Panc1 (cell line): ENCODE results near the gene CLASRP. TPM values are rescaled to one million over a fixed set of nuclear protein-coding genes. Genes with fewer than 3 reads are reported as not detected.

ENCODE experiments used
- ATAC-seq: fragments of 200-7000 bp; cut with Tn5 transposase; 2 replicates; pipeline ENCODE4 v1.9.1; 2020; ENCODE audit warnings: mild to moderate bottlenecking, moderate library complexity
- BruUV-seq: library from RNA; stranded (reverse); fragments of 400-500 nt; replicated peaks from 2 replicates; lab custom pipeline; 2021; lab: Mats Ljungman, UMichigan
- CTCF ChIA-PET: fragments of 300-600 bp; sonication (Branson Sonifier 250); formaldehyde crosslinking; loops from one replicate; lab custom pipeline; 2022; ENCODE audit warnings: antibody characterized with exemption; lab: Charles Lee
- POLR2A ChIA-PET: fragments of 300-600 bp; sonication (Branson Sonifier 250); formaldehyde crosslinking; loops from one replicate; lab custom pipeline; 2022; ENCODE audit warnings: antibody characterized with exemption; lab: Charles Lee
- DNase-seq: peaks from one replicate; pipeline ENCODE4 v3.0.0-alpha.2; 2010; ENCODE audit warnings: low read depth, low spot score
- H3K27ac ChIP-seq: 2 replicates; pipeline ENCODE4 v1.5.1; 2011; ENCODE audit warnings: mild to moderate bottlenecking, low read length, inconsistent platforms
- H3K27me3 ChIP-seq: fragments of 200-500 bp; sonication (Bioruptor generic); 2 replicates; pipeline ENCODE4 v1.6.0; 2014; ENCODE audit warnings: low read length, inconsistent platforms; ENCODE audit not compliant: control insufficient read depth, insufficient read depth
- H3K36me3 ChIP-seq: fragments of 200-500 bp; sonication (Bioruptor generic); 2 replicates; pipeline ENCODE4 v1.5.1; 2014; ENCODE audit warnings: inconsistent platforms, mild to moderate bottlenecking, low read length, moderate library complexity; ENCODE audit not compliant: control insufficient read depth, insufficient read depth
- H3K4me1 ChIP-seq: 2 replicates; pipeline ENCODE4 v1.5.1; 2011; ENCODE audit warnings: inconsistent platforms, mild to moderate bottlenecking, low read length, moderate library complexity; ENCODE audit not compliant: control insufficient read depth, insufficient read depth
- H3K4me3 ChIP-seq, 2 experiments: 2 replicates each; pipeline ENCODE4 v1.5.1; 2011 to 2012; ENCODE audit warnings: low read depth in 2 of 2, low read length in 2 of 2, mild to moderate bottlenecking in 2 of 2, inconsistent platforms in 1 of 2, moderate library complexity in 1 of 2
- H3K9me3 ChIP-seq: fragments of 200-500 bp; sonication (Bioruptor generic); 2 replicates; pipeline ENCODE4 v1.5.1; 2014; ENCODE audit warnings: low read depth, mild to moderate bottlenecking, inconsistent platforms, low read length, moderate library complexity; ENCODE audit not compliant: control insufficient read depth, insufficient read depth
- POLR2AphosphoS5 ChIP-seq: IDR thresholded peaks from 2 replicates; pipeline ENCODE4 v1.6.1; 2012; ENCODE audit warnings: mild to moderate bottlenecking, low read depth, low read length, moderate library complexity
- REST ChIP-seq, 2 experiments: IDR thresholded peaks; 2 replicates each; pipeline ENCODE4 v1.6.1; 2011 to 2012; ENCODE audit warnings: low read depth in 2 of 2, control low read depth in 1 of 2, low read length in 1 of 2, mild to moderate bottlenecking in 1 of 2, moderate library complexity in 1 of 2; ENCODE audit not compliant: insufficient read depth in 1 of 2
- SIN3A ChIP-seq: IDR thresholded peaks from 2 replicates; pipeline ENCODE4 v1.6.1; 2012; ENCODE audit warnings: low read depth, mild to moderate bottlenecking, low read length, moderate library complexity, borderline replicate concordance; ENCODE audit not compliant: insufficient read depth
- TCF7L2 ChIP-seq: IDR thresholded peaks from 2 replicates; pipeline ENCODE4 v1.6.1; 2011; ENCODE audit warnings: mild to moderate bottlenecking, low read depth, low read length, inconsistent platforms
- in situ Hi-C: cut with HindIII; loops from 2 replicates; pipeline ENCODE4 v1.10.0; 2016; ENCODE audit warnings: low sequenced_read_pairs, low pct_unique_long_range_greater_than_20kb
- intact Hi-C: fragments of 100-400 bp; cut with micrococcal nuclease; formaldehyde crosslinking; loops from one replicate; pipeline ENCODE4 v1.10.0; 2022; ENCODE audit not compliant: unreplicated experiment
- total RNA-seq: library from RNA; stranded (reverse); gene quantifications from one replicate; pipeline ENCODE4 v1.2.1, GENCODE V29; 2021; ENCODE audit not compliant: unreplicated experiment
- TF ChIP-seq, protein P1 (sequence below): fragments of 450-650 bp; IDR thresholded peaks from 2 replicates; pipeline ENCODE4 v1.5.1; 2017; ENCODE audit warnings: mild to moderate bottlenecking

The CLASRP gene
- total RNA-seq, 1 experiment from 2014 or later, result 72.4 TPM

- ATAC-seq (peak; percentile 84), DNase-seq (no peak)
- BruUV-seq, result no TSS peak
- Histone ChIP-seq H3K36me3 (no peaks in the 10 kb centered on the region), H3K27ac (no peak overlapping the region), H3K9me3 (no peaks in the 10 kb centered on the region), H3K27me3 (no peaks in the 10 kb centered on the region), H3K4me1 (no peaks in the 10 kb centered on the region), H3K4me3 (no peak overlapping the region)
- ChIA-PET POLR2A (no interaction called here), CTCF (no interaction called here)
- in situ Hi-C loops, result no loop called here
- intact Hi-C loops, result no loop called here
- TF ChIP-seq REST (IDR thresholded peaks at IDR 0.05; ENCODE audit: insufficient read depth in 1 of 2, low read depth in 2 of 2, low read length in 1 of 2) (no peak), TCF7L2 (no peak), SIN3A (no peak), POLR2AphosphoS5 (no peak)
- TF ChIP-seq, protein P1, sequence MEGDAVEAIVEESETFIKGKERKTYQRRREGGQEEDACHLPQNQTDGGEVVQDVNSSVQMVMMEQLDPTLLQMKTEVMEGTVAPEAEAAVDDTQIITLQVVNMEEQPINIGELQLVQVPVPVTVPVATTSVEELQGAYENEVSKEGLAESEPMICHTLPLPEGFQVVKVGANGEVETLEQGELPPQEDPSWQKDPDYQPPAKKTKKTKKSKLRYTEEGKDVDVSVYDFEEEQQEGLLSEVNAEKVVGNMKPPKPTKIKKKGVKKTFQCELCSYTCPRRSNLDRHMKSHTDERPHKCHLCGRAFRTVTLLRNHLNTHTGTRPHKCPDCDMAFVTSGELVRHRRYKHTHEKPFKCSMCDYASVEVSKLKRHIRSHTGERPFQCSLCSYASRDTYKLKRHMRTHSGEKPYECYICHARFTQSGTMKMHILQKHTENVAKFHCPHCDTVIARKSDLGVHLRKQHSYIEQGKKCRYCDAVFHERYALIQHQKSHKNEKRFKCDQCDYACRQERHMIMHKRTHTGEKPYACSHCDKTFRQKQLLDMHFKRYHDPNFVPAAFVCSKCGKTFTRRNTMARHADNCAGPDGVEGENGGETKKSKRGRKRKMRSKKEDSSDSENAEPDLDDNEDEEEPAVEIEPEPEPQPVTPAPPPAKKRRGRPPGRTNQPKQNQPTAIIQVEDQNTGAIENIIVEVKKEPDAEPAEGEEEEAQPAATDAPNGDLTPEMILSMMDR, result no peak
Observed at GRCh38 chr19:45069056-45069455, 30.2 kb downstream of the CLASRP start.

- in situ Hi-C loops (no loop called here), intact Hi-C loops (no loop called here)
- BruUV-seq, result no TSS peak
- Histone ChIP-seq H3K4me1 (peaks cover 6% of the 10 kb centered on the region), H3K27me3 (no peaks in the 10 kb centered on the region), H3K4me3 (no peak overlapping the region), H3K36me3 (no peaks in the 10 kb centered on the region), H3K9me3 (no peaks in the 10 kb centered on the region), H3K27ac (no peak overlapping the region)
- ATAC-seq (no peak), DNase-seq (no peak)
- CTCF ChIA-PET, result no interaction called here
- TF ChIP-seq, protein P1, result no peak
- TF ChIP-seq TCF7L2, result no peak
- no peak for TF ChIP-seq SIN3A
- no peak for TF ChIP-seq REST (IDR thresholded peaks at IDR 0.05; ENCODE audit: insufficient read depth in 1 of 2, low read depth in 2 of 2, low read length in 1 of 2)
- TF ChIP-seq POLR2AphosphoS5, result no peak
- POLR2A ChIA-PET, result interaction anchor here (0.7 kb wide), 1 partner anchor 23 kb away, joined by 5 read pairs; the partner anchor contains the start of gene PPP1R37
Observed at GRCh38 chr19:45070214-45070613, 31.4 kb downstream of the CLASRP start.
